Measurements from ENCODE around the gene ATF7.

DNA sequence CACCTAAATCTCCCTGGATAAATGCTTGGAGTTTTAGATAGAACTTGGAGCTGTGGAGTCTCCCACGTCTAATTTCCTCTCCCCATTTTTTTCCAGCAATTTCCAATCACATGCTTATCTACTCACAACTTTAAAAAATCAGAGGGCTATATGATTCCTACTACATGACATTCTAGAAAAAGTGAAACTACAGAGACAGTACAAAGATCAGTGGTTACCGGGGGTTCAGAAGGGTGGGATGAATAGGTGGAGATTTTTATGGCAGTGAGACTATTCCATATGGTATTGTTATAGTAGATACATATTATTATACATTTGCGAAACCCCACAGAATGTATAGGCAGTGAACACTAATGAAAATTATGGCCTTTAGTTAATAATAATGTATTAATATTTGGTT lies 35.5 kb downstream of the ATF7 start:
- TF ChIP-seq, protein P1, sequence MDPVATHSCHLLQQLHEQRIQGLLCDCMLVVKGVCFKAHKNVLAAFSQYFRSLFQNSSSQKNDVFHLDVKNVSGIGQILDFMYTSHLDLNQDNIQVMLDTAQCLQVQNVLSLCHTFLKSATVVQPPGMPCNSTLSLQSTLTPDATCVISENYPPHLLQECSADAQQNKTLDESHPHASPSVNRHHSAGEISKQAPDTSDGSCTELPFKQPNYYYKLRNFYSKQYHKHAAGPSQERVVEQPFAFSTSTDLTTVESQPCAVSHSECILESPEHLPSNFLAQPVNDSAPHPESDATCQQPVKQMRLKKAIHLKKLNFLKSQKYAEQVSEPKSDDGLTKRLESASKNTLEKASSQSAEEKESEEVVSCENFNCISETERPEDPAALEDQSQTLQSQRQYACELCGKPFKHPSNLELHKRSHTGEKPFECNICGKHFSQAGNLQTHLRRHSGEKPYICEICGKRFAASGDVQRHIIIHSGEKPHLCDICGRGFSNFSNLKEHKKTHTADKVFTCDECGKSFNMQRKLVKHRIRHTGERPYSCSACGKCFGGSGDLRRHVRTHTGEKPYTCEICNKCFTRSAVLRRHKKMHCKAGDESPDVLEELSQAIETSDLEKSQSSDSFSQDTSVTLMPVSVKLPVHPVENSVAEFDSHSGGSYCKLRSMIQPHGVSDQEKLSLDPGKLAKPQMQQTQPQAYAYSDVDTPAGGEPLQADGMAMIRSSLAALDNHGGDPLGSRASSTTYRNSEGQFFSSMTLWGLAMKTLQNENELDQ (CRISPR knock-in tag; IDR thresholded peaks at IDR 0.05; ENCODE audit: borderline replicate concordance) = no peak
- no peak for TF ChIP-seq ZHX1 (CRISPR knock-in tag; IDR thresholded peaks at IDR 0.05; ENCODE audit: low read depth)
- TF ChIP-seq CENPBD1 (CRISPR knock-in tag; IDR thresholded peaks at IDR 0.05; ENCODE audit: borderline replicate concordance, low read depth) = no peak

Data from HepG2 (cell line).